OCI-LY3 (cell line): ENCODE measurements around the gene RAMP1.

Source experiments
- H2AFZ ChIP-seq: fragments of 200-600, 300-600 bp; shearing (Covaris generic); 2 replicates; pipeline ENCODE4 v1.6.0; 2014; ENCODE audit warnings: antibody characterized with exemption, low read depth, low read length
- H3K27ac ChIP-seq: fragments of 200-600, 300-600 bp; sonication (generic); 2 replicates; pipeline ENCODE4 v1.5.1; 2014; ENCODE audit warnings: mild to moderate bottlenecking, low read length, moderate library complexity, mixed read lengths
- H3K27me3 ChIP-seq: fragments of 200-600, 300-600 bp; sonication (generic); 2 replicates; pipeline ENCODE4 v1.6.1; 2014; ENCODE audit warnings: low read depth, low read length, mixed read lengths
- H3K36me3 ChIP-seq: fragments of 200-600, 300-600 bp; sonication (generic); replicated peaks from 2 replicates; pipeline ENCODE3; 2014; ENCODE audit warnings: low read depth, low read length, mixed read lengths
- H3K4me1 ChIP-seq: fragments of 300-600, 200-600 bp; sonication (generic); 2 replicates; pipeline ENCODE4 v1.6.1; 2014; ENCODE audit warnings: low read length, mixed read lengths
- H3K4me2 ChIP-seq: fragments of 200-600, 300-600 bp; sonication (generic); 2 replicates; pipeline ENCODE4 v1.6.1; 2014; ENCODE audit warnings: low read length, mixed read lengths
- H3K4me3 ChIP-seq: fragments of 300-600, 200-600 bp; sonication (generic); 2 replicates; pipeline ENCODE4 v1.5.1; 2014; ENCODE audit warnings: antibody characterized with exemption, mild to moderate bottlenecking, low read length, moderate library complexity
- H3K79me2 ChIP-seq: fragments of 300-600, 200-600 bp; shearing (Covaris generic); 2 replicates; pipeline ENCODE4 v1.6.1; 2014; ENCODE audit warnings: mild to moderate bottlenecking, low read length, mixed read lengths
- H3K9ac ChIP-seq: fragments of 300-600, 200-600 bp; shearing (Covaris generic); 2 replicates; pipeline ENCODE4 v1.6.0; 2014; ENCODE audit warnings: mild to moderate bottlenecking, low read length, moderate library complexity
- H3K9me3 ChIP-seq: fragments of 200-600, 300-600 bp; shearing (Covaris generic); 2 replicates; pipeline ENCODE4 v1.6.1; 2014; ENCODE audit warnings: low read length, mixed read lengths; ENCODE audit not compliant: insufficient read depth
- H4K20me1 ChIP-seq: fragments of 200-600, 300-600 bp; sonication (generic); 2 replicates; pipeline ENCODE4 v1.6.1; 2016; ENCODE audit warnings: low read length, mixed read lengths; ENCODE audit not compliant: insufficient read depth
- CTCF ChIP-seq: fragments of 200-600, 300-600 bp; sonication (generic); IDR thresholded peaks from 2 replicates; pipeline ENCODE4 v1.5.1; 2014; ENCODE audit warnings: antibody characterized with exemption, low read length, low read depth
- EZH2phosphoT487 ChIP-seq: fragments of 200-600 bp; shearing (Covaris generic); IDR thresholded peaks from 2 replicates; pipeline ENCODE4 v1.6.1; 2018; ENCODE audit warnings: antibody characterized with exemption, mixed run types, low read depth

The RAMP1 gene

DNA sequence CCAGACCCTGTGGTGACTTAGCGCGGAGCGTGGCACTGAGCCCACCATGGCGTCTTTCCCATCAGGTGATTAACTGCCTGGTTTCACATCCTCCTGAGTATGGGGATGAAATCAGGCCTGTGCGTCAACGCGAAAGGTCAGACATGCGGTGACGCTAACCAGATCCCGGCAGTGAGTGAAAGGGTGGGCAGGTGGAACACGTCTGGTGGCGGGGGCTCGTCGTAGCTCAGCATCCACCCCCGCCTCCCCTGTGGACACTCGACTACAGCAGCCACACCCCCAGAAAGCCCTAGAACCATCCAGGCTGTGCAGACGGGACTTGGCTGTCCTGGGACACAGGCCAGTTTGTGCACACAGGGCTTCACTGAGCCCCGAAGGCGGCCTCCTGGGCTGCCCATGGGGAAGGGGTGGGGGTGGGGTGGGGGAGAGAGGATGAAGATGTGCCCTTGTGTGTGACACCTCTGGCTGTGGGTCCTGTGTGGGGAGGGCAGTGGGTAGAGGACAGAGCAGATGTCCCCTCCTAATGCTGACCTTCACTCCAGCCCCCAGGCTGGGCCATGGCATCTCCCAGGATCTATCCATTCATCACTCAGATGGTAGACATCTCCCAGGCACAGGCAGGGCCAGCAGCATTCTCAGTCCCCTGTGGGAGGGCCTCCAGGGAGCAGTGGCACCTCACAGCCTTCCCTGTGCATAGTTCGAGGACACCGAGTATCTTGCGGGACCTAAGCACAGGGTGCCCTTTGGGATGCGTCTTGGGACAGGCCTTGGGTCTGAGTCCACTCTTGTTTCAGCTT, 27.5 kb downstream of the RAMP1 start:
- Histone ChIP-seq H3K79me2 (no peaks in the 10 kb centered on the region), H3K4me3 (peak overlapping the region; percentile 61), H3K27ac (peak overlapping the region; percentile 55), H3K9me3 (no peaks in the 10 kb centered on the region), H3K36me3 (no peaks in the 10 kb centered on the region), H3K4me1 (peaks cover 72% of the 10 kb centered on the region), H2AFZ (peak overlapping the region; percentile 4; the same call in 1 of the 2 replicates), H3K9ac (peak overlapping the region; percentile 49), H3K27me3 (no peaks in the 10 kb centered on the region), H4K20me1 (no peaks in the 10 kb centered on the region), H3K4me2 (peak overlapping the region; percentile 78)
- TF ChIP-seq CTCF (no peak), EZH2phosphoT487 (no peak)

DNA sequence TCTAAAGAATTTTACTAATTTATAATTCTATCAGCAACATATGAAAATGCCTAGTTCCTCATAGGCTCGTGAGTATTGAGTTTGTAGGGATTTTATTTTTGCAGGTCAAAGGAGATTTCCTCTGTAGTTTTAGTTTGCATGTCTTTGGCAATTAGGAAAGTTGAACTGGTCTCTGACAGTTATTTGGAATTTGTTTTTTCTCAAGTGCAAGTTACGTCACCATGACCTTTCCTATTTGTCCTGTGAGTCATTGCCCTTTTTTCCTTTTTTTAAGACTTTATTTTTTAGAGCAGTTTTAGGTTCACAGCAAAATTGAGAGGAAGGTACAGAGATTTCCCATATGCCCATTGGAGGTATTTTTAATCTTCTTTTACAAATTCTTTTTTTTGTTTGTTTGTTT, 29.0 kb downstream of the RAMP1 start:
- H3K27me3 ChIP-seq = no peaks in the 10 kb centered on the region
- no peak overlapping the region for H3K27ac ChIP-seq
- no peak overlapping the region for H3K9ac ChIP-seq
- H3K9me3 ChIP-seq = no peaks in the 10 kb centered on the region
- no peaks in the 10 kb centered on the region; the same call in 1 of the 2 replicates for H3K79me2 ChIP-seq
- no peak overlapping the region for H3K4me2 ChIP-seq
- no peak overlapping the region for H3K4me3 ChIP-seq
- no peaks in the 10 kb centered on the region for H3K36me3 ChIP-seq
- no peak overlapping the region for H2AFZ ChIP-seq
- H3K4me1 ChIP-seq = peaks cover 86% of the 10 kb centered on the region
- H4K20me1 ChIP-seq = no peaks in the 10 kb centered on the region
- no peak for TF ChIP-seq CTCF
- no peak for TF ChIP-seq EZH2phosphoT487

GRCh38 chr2:237889016-237889415, 29.6 kb downstream of the RAMP1 start:
- Histone ChIP-seq H3K9me3 (no peaks in the 10 kb centered on the region), H4K20me1 (no peaks in the 10 kb centered on the region), H3K27ac (no peak overlapping the region), H2AFZ (no peak overlapping the region), H3K4me2 (0 out of 2 replicates have a peak overlapping the region, but pooled peaks have one; percentile 9), H3K9ac (no peak overlapping the region), H3K4me3 (no peak overlapping the region), H3K27me3 (no peaks in the 10 kb centered on the region), H3K4me1 (peaks cover 89% of the 10 kb centered on the region), H3K36me3 (no peaks in the 10 kb centered on the region), H3K79me2 (no peaks in the 10 kb centered on the region; the same call in 1 of the 2 replicates)
- TF ChIP-seq CTCF = no peak
- TF ChIP-seq EZH2phosphoT487 = no peak

DNA sequence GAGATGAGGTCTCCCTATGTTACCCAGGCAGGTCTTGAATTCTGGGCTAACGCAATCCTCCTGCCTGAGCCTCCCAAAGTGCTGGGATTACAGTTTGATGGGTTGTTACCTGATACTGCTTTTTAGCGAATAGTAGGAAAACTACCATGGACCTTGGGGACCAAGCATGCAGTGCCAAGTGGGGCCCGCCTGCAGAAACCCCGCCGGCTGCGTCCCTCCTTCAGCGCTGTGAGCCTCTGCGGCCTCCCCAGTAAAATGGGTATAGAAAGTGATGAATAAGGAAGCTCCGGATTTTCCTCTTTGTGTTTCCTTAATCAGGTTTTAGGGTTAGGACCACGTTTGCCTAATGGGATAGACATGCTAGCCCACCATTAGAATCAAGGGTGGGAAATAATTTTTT, 30.4 kb downstream of the RAMP1 start:
- TF ChIP-seq EZH2phosphoT487 = no peak
- no peak for TF ChIP-seq CTCF
- Histone ChIP-seq H3K4me2 (no peak overlapping the region), H3K36me3 (no peaks in the 10 kb centered on the region), H3K9ac (no peak overlapping the region), H2AFZ (no peak overlapping the region), H4K20me1 (no peaks in the 10 kb centered on the region), H3K4me3 (no peak overlapping the region), H3K9me3 (no peaks in the 10 kb centered on the region), H3K4me1 (peaks cover 87% of the 10 kb centered on the region), H3K27ac (peak overlapping the region; percentile 83; the same call in 1 of the 2 replicates), H3K27me3 (no peaks in the 10 kb centered on the region), H3K79me2 (no peaks in the 10 kb centered on the region; the same call in 1 of the 2 replicates)
